ENCODE results near the gene ME3.
"Not testable (repeated sequence)": the region's sequence is repeated elsewhere in the genome, so short reads cannot be mapped to it uniquely, and the experiment has no call there.

Gene ME3

DNA sequence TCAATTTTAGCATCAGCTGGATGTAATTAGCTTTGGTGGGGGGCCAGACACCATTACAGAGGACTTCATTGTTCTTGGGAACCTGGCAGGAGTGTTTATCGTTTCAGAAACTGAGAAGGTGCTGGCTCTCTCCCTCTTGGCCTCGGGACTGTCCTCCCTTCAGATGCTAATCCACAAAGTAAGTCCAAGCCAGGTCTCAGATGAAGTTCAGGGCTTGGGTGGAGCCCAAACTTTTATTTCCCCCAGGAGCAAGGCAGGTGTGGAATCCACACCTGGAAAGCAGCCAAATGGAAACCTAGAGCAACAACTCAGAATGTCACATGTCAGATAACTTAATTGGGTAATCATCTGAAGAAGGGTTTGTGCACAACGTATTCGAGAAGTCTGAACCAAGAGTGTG lies 119.2 kb downstream of the ME3 start:
- TF ChIP-seq, protein P1, sequence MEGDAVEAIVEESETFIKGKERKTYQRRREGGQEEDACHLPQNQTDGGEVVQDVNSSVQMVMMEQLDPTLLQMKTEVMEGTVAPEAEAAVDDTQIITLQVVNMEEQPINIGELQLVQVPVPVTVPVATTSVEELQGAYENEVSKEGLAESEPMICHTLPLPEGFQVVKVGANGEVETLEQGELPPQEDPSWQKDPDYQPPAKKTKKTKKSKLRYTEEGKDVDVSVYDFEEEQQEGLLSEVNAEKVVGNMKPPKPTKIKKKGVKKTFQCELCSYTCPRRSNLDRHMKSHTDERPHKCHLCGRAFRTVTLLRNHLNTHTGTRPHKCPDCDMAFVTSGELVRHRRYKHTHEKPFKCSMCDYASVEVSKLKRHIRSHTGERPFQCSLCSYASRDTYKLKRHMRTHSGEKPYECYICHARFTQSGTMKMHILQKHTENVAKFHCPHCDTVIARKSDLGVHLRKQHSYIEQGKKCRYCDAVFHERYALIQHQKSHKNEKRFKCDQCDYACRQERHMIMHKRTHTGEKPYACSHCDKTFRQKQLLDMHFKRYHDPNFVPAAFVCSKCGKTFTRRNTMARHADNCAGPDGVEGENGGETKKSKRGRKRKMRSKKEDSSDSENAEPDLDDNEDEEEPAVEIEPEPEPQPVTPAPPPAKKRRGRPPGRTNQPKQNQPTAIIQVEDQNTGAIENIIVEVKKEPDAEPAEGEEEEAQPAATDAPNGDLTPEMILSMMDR (IDR thresholded peaks at IDR 0.05; ENCODE audit: control insufficient read depth, insufficient read depth, low read depth, low read length, missing control alignments) = no peak
- no peak for DNase-seq (ENCODE audit: low read depth)
- H3K4me3 ChIP-seq (ENCODE audit: control insufficient read depth, low read depth, low read length) = no peak overlapping the region

DNA sequence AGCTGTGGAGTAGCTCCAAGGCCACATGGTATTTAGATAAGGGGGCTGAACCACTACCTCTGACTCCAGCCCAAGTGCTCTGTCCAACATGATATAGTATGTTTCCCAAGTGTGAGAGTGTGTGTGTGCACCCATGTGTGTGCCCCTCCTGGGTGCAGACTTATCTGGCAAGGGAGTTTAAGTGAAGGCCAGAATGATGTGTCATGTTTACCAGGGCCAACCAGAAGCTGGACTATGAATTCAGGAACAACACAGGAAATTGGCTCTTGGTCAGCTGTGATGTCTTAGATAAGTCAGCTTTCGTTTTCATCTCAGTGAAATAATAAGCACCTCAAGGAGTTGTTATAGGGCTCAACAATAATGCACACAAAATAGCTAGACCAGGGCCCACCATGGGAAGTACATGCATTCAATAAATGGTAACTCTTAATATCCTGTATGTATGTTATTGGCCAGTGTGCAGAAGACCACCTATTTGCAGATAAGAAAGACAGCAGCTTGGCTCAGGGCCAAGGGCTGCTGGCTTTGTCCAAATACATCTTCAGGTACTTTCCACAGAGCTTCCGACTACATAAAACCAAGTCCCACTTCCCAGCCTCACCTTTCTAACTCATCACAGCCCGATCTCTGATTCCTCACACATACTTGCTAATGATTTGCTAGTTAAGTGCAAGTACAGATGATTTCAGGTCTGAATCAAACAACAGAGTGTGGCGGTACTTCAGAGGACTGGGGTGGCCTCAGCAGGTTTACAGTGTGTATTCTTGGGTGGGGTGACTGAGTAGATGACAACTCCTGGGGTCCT lies 120.9 kb downstream of the ME3 start:
- peak; percentile 81 for DNase-seq (ENCODE audit: low read depth)
- no peak overlapping the region for H3K4me3 ChIP-seq (ENCODE audit: control insufficient read depth, low read depth, low read length)
- TF ChIP-seq, protein P1 (IDR thresholded peaks at IDR 0.05; ENCODE audit: control insufficient read depth, insufficient read depth, low read depth, low read length, missing control alignments) = no peak

DNA sequence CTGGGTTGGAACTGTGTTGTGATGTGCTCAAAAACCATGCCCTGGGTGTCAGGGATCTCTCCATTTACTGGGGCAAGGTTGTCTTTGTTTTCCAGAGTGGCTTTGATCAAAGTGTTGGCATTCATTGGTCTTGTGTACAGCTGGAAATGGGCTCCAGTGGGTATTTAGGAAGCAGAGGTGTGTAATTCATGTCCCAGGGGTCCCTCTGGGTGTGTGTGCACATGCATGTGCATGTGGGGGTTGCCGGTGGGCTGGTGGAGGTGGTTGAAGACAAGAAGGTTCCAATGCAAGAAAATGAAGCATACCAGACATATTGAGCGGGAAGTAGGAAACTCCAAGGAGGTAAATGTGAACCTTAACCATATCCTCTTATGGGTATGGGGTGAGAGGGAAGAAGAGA lies 121.7 kb downstream of the ME3 start:
- no peak for DNase-seq (ENCODE audit: low read depth)
- H3K4me3 ChIP-seq (ENCODE audit: control insufficient read depth, low read depth, low read length) = no peak overlapping the region
- TF ChIP-seq, protein P1 (IDR thresholded peaks at IDR 0.05; ENCODE audit: control insufficient read depth, insufficient read depth, low read depth, low read length, missing control alignments) = no peak

DNA sequence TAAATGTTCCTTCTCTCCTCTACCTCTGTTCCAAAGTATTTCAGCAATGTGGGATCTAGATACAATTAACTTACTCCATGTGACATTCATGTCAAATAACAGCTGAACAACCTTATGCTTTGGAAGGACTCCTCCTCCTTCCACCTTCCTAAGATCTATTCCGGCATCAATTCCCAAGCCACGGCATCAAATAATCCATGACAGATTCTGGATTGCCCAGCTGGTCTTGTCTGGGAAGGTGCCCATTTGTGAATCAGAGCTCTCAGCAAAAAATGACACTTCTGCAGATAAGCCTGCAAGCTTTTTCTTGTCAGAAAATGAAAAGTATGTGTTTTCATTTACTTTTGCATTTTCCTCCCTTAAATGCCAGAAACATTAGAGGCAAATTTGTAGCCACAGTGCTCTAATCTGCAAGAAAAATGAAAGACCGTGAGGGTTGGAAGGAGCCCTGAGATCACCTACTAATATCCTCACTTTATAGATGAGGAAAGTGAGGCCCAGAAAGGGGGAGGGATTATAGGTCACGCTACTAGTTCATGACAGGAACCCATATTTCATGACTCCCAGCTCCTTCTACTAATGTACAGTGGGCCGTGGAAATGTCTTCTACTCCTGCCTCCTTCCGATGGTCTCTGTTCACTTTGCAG lies 124.0 kb downstream of the ME3 start:
- TF ChIP-seq, protein P1 (IDR thresholded peaks at IDR 0.05; ENCODE audit: control insufficient read depth, insufficient read depth, low read depth, low read length, missing control alignments) = no peak
- no peak overlapping the region for H3K4me3 ChIP-seq (ENCODE audit: control insufficient read depth, low read depth, low read length)
- no peak for DNase-seq (ENCODE audit: low read depth)

DNA sequence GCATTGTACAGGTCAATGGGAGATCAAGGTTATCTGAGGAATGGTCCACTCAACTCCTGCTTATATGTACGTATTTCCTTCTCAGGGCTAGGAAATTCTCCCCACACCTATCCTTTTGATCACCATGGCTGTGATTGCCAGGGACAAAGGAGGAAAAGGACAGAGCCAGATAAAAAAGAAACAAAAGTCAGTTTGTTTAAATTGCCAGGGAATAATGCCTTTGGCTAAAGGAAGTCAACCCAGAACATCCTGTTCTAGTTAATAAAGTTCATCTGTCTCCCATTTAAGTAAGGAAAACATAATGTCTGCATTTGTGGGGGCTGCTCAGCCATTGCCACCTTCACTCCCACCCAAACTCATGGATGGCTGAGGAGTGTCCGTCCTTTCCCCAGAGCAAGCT lies 124.7 kb downstream of the ME3 start:
- DNase-seq (ENCODE audit: low read depth) = no peak
- TF ChIP-seq, protein P1 (IDR thresholded peaks at IDR 0.05; ENCODE audit: control insufficient read depth, insufficient read depth, low read depth, low read length, missing control alignments) = no peak
- no peak overlapping the region for H3K4me3 ChIP-seq (ENCODE audit: control insufficient read depth, low read depth, low read length)

DNA sequence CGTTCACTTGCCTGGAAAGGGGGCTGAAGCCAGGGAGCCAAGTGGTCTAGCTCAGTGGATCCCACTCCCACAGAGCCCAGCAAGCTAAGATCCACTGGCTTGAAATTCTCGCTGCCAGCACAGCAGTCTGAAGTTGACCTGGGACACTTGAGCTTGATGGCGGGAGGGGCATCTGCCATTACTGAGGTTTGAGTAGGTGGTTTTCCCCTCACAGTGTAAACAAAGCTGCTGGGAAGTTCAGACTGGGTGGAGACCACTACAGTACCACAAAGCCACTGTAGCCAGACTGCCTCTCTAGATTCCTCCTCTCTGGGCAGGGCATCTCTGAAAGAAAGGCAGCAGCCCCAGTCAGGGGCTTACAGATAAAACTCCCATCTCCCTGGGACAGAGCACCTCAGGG lies 131.1 kb downstream of the ME3 start:
- H3K4me3 ChIP-seq (ENCODE audit: control insufficient read depth, low read depth, low read length) = not testable (repeated sequence)

DNA sequence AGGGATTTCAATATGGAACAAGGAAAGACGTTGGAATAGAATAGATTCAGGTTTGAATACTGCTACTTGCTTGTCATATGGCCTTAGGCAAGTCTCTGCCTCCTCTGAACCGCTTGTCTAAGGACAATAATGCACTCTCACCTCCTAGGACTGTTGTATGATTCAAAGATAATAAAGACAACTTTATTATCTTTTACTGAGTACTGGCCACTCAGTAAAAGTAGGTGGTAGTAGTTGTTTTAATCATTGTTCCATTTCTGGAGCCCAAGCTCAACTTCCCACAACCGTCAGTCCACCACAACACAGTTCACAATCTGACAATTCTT lies 134.2 kb downstream of the ME3 start:
- no peak overlapping the region for H3K4me3 ChIP-seq (ENCODE audit: control insufficient read depth, low read depth, low read length)
- TF ChIP-seq, protein P1 (IDR thresholded peaks at IDR 0.05; ENCODE audit: control insufficient read depth, insufficient read depth, low read depth, low read length, missing control alignments) = no peak
- no peak for DNase-seq (ENCODE audit: low read depth)

More for the DNA sequence above, 131.1 kb downstream of the ME3 start:
- not testable (repeated sequence) for DNase-seq (ENCODE audit: low read depth)

Data from AG09309 (cell line).